Stomach (tissue), 9 donors: ENCODE results near the gene CDPF1. TPM values are rescaled to one million over a fixed set of nuclear protein-coding genes. Genes with fewer than 3 reads are reported as not detected.

ENCODE experiments used
- DNase-seq, 2 donors: peaks; one replicate each; pipeline versions ENCODE4 v3.0.0 to v3.0.0-alpha.2; 2013 to 2019
- H3K27ac ChIP-seq, 5 donors: fragments of 200-600 bp in 4 of 5; sonication (generic) in 4 of 5; one replicate each; pipeline ENCODE4 v1.5.1; 2013 to 2019; ENCODE audit warnings: mild to moderate bottlenecking in 1 of 5, moderate library complexity in 1 of 5
- H3K27me3 ChIP-seq, 3 donors: fragments of 200-600 bp; sonication (generic); one replicate each; pipeline ENCODE4 v1.5.1; 2017 to 2019; ENCODE audit warnings: mixed run types in 1 of 3
- H3K36me3 ChIP-seq, 4 donors: fragments of 200-600 bp; sonication (generic); 1 replicate in 3 of 4; 2 replicates in 1 of 4; pipeline ENCODE4 v1.5.1; 2016 to 2019
- H3K4me1 ChIP-seq, 4 donors: fragments of 200-600 bp; sonication (generic); one replicate each; pipeline ENCODE4 v1.5.1; 2016 to 2019
- H3K4me3 ChIP-seq, 4 donors: fragments of 200-600 bp; sonication (generic) in 3 of 4; one replicate each; pipeline ENCODE4 v1.5.1; 2016 to 2019; ENCODE audit warnings: mild to moderate bottlenecking in 1 of 4
- H3K9me3 ChIP-seq, 4 donors: fragments of 200-600 bp; sonication (generic); one replicate each; pipeline ENCODE4 v1.5.1; 2016 to 2019
- CTCF ChIP-seq, 7 experiments: fragments of 450-650 bp in 4 of 7; fragments of 200-600 bp in 3 of 7; sonication (generic) in 3 of 7; IDR thresholded peaks; one replicate each; pipeline ENCODE4 v1.5.1; 2016 to 2019; ENCODE audit warnings: antibody characterized with exemption in 7 of 7, control low read depth in 2 of 7, mild to moderate bottlenecking in 1 of 7
- EP300 ChIP-seq: sonication (generic); formaldehyde crosslinking; IDR thresholded peaks from one replicate; pipeline ENCODE4 v1.6.1; 2017; ENCODE audit warnings: antibody characterized with exemption
- POLR2A ChIP-seq, 4 donors: fragments of 450-650 bp; IDR thresholded peaks; one replicate each; pipeline ENCODE4 v1.6.1; 2016; ENCODE audit warnings: antibody characterized with exemption in 4 of 4, control low read depth in 2 of 4, mild to moderate bottlenecking in 1 of 4, moderate library complexity in 1 of 4
- POLR2AphosphoS5 ChIP-seq, 3 donors: sonication (generic); formaldehyde crosslinking; IDR thresholded peaks; one replicate each; pipeline ENCODE4 v1.6.1; 2016; ENCODE audit warnings: antibody characterized with exemption in 3 of 3
- WGBS, 5 donors: extraction: QIAGEN DNeasy Blood & Tissue Kit in 3 of 5; methylation state at CpG; one replicate each; pipeline versions ENCODE4 v1.1.5 to v1.1.7; 2013 to 2018; 5-methylcytosine and 5-hydroxymethylcytosine counted together
- intact Hi-C: fragments of 100-400 bp; cut with DNase I; formaldehyde crosslinking; loops from one replicate; pipeline ENCODE4 v1.15.1; 2023; ENCODE audit warnings: low total_unique reads
- polyA plus RNA-seq, 3 donors: library from polyadenylated mRNA; stranded (reverse); fragments of 200-250 nt; gene quantifications; one replicate each; pipeline ENCODE4 v1.2.3, GENCODE V29; 2013
- total RNA-seq, 5 donors: library from RNA; depleted of rRNA; stranded (reverse); fragments of >200 nt; gene quantifications; one replicate each; pipeline versions ENCODE4 v1.1.0 to v1.2.3, GENCODE V29; 2014 to 2016
- donor health status: healthy with polysubstance abuse.
- donor health status: Bipolar disorder and iron deficiency.
- donor health status: healthy.

CDPF1 gene
- total and polyA plus RNA-seq, 8 donors = 7.2 to 24.6 (median 11.6) TPM; not detected in 1

- 80 to 87% (median 84%) methylated on average over 10 of the region's 10 CpGs for WGBS, 5 donors
- Histone ChIP-seq H3K27me3 (no peaks in the 10 kb centered on the region), H3K36me3 (peaks cover under 1 to 80% (median 63%) of the 10 kb centered on the region in 4 donors), H3K9me3 (no peaks in the 10 kb centered on the region), H3K27ac (no peak overlapping the region), H3K4me3 (no peak overlapping the region), H3K4me1 (no peaks in the 10 kb centered on the region)
- TF ChIP-seq CTCF (IDR thresholded peaks at IDR 0.05) = no peak
- TF ChIP-seq EP300 = no peak
- TF ChIP-seq POLR2A (IDR thresholded peaks at IDR 0.05) = no peak
- TF ChIP-seq POLR2AphosphoS5 (IDR thresholded peaks at IDR 0.05) = no peak
- DNase-seq = no peak
- intact Hi-C loops = no loop called here
Measured at GRCh38 chr22:46224898-46225290, 25.2 kb downstream of the CDPF1 start.

- 69 to 81% (median 77%) methylated on average over 19 to 23 of the region's 23 CpGs for WGBS, 5 donors
- no peaks in the 10 kb centered on the region for H3K4me1 ChIP-seq
- no peaks in the 10 kb centered on the region for H3K9me3 ChIP-seq
- no peak overlapping the region for H3K27ac ChIP-seq
- TF ChIP-seq POLR2A (IDR thresholded peaks at IDR 0.05) (no peak), EP300 (no peak), CTCF (IDR thresholded peaks at IDR 0.05) (no peak), POLR2AphosphoS5 (IDR thresholded peaks at IDR 0.05) (no peak)
- H3K4me3 ChIP-seq = no peak overlapping the region
- H3K36me3 ChIP-seq = peaks cover 7 to 82% (median 69%) of the 10 kb centered on the region in 4 donors
- intact Hi-C loops = no loop called here
- no peaks in the 10 kb centered on the region for H3K27me3 ChIP-seq
- DNase-seq = peak in 1 of 2 donors; percentile 50
Measured at GRCh38 chr22:46224044-46224897, 25.8 kb downstream of the CDPF1 start.

GRCh38 chr22:46220921-46221320, 29.2 kb downstream of the CDPF1 start:
- WGBS, 5 donors = 89 to 95% (median 93%) methylated on average over 5 of the region's 5 CpGs
- intact Hi-C loops = no loop called here
- Histone ChIP-seq H3K9me3 (no peaks in the 10 kb centered on the region), H3K4me3 (no peak overlapping the region), H3K27ac (no peak overlapping the region), H3K27me3 (no peaks in the 10 kb centered on the region), H3K36me3 (peaks cover 26 to 96% (median 92%) of the 10 kb centered on the region in 4 donors), H3K4me1 (no peaks in the 10 kb centered on the region)
- DNase-seq = no peak
- TF ChIP-seq POLR2AphosphoS5 (IDR thresholded peaks at IDR 0.05) (no peak), EP300 (no peak), CTCF (IDR thresholded peaks at IDR 0.05) (no peak), POLR2A (IDR thresholded peaks at IDR 0.05) (no peak)

GRCh38 chr22:46219636-46220035, 30.5 kb downstream of the CDPF1 start:
- Histone ChIP-seq H3K4me3 (no peak overlapping the region), H3K27me3 (no peaks in the 10 kb centered on the region), H3K9me3 (no peaks in the 10 kb centered on the region), H3K4me1 (no peaks in the 10 kb centered on the region), H3K27ac (no peak overlapping the region), H3K36me3 (peaks cover 28 to 96% (median 93%) of the 10 kb centered on the region in 4 donors)
- 69 to 74% (median 71%) methylated on average over 10 of the region's 10 CpGs for WGBS, 5 donors
- intact Hi-C loops = no loop called here
- TF ChIP-seq POLR2AphosphoS5 (IDR thresholded peaks at IDR 0.05) (no peak), CTCF (IDR thresholded peaks at IDR 0.05) (no peak), POLR2A (IDR thresholded peaks at IDR 0.05) (no peak), EP300 (no peak)
- no peak for DNase-seq
